CD14-positive monocyte (primary cell): ENCODE data around the gene HIGD1A. TPM values are rescaled to one million over a fixed set of nuclear protein-coding genes. Genes with fewer than 3 reads are reported as not detected.

Experiments
- DNase-seq, 3 donors: peaks; one replicate each; pipeline ENCODE4 v3.0.0-alpha.2; 2011 to 2022
- H2AFZ ChIP-seq: 2 replicates; pipeline ENCODE4 v1.6.0; 2012; ENCODE audit warnings: mild to moderate bottlenecking, low read depth, low read length, inconsistent platforms; ENCODE audit not compliant: insufficient read depth, poor library complexity, severe bottlenecking
- H3K27ac ChIP-seq, 2 donors: 1 replicate in 1 of 2; 2 replicates in 1 of 2; pipeline ENCODE4 v1.5.1; 2012 to 2013; ENCODE audit warnings: low read length in 2 of 2, control low read depth in 1 of 2, inconsistent platforms in 1 of 2, low read depth in 1 of 2, mild to moderate bottlenecking in 1 of 2
- H3K27me3 ChIP-seq, 2 donors: one replicate each; pipeline versions ENCODE4 v1.6.0 to v1.6.1; 2011 to 2013; ENCODE audit warnings: low read length in 2 of 2; ENCODE audit not compliant: control insufficient read depth in 2 of 2, insufficient read depth in 2 of 2
- H3K36me3 ChIP-seq, 2 donors: replicated peaks in 1 of 2; 1 replicate in 1 of 2; 2 replicates in 1 of 2; pipeline versions ENCODE4 v1.5.1 to v1.6.1; 2012 to 2013; ENCODE audit warnings: low read length in 2 of 2, control low read depth in 1 of 2, inconsistent platforms in 1 of 2, mild to moderate bottlenecking in 1 of 2; ENCODE audit not compliant: insufficient read depth in 2 of 2, control insufficient read depth in 1 of 2
- H3K4me1 ChIP-seq, 2 donors: 1 replicate in 1 of 2; 2 replicates in 1 of 2; pipeline versions ENCODE4 v1.5.1 to v1.6.1; 2012 to 2013; ENCODE audit warnings: low read length in 2 of 2, control low read depth in 1 of 2, inconsistent platforms in 1 of 2, mild to moderate bottlenecking in 1 of 2, moderate library complexity in 1 of 2; ENCODE audit not compliant: insufficient read depth in 2 of 2, control insufficient read depth in 1 of 2
- H3K4me2 ChIP-seq: replicated peaks from 2 replicates; pipeline ENCODE3; 2012; ENCODE audit warnings: low read length, moderate library complexity, mild to moderate bottlenecking; ENCODE audit not compliant: poor library complexity, severe bottlenecking; ENCODE audit errors: extremely low read depth
- H3K4me3 ChIP-seq, 3 experiments: fragments of 200-600 bp in 1 of 3; sonication (generic) in 1 of 3; replicated peaks in 1 of 3; 1 replicate in 2 of 3; 2 replicates in 1 of 3; pipeline ENCODE4 v1.5.1; 2011 to 2013; ENCODE audit warnings: low read length in 3 of 3, mild to moderate bottlenecking in 3 of 3, control low read depth in 2 of 3, low read depth in 2 of 3, inconsistent platforms in 1 of 3, moderate library complexity in 1 of 3
- H3K79me2 ChIP-seq: 2 replicates; pipeline ENCODE4 v1.6.0; 2012; ENCODE audit warnings: mild to moderate bottlenecking, control low read depth, inconsistent platforms, low read length, moderate library complexity; ENCODE audit not compliant: insufficient read depth
- H3K9ac ChIP-seq: 2 replicates; pipeline ENCODE4 v1.6.0; 2017; ENCODE audit warnings: low read length, mild to moderate bottlenecking; ENCODE audit not compliant: insufficient read depth, poor library complexity, severe bottlenecking
- H3K9me3 ChIP-seq, 2 donors: replicated peaks in 1 of 2; 1 replicate in 1 of 2; 2 replicates in 1 of 2; pipeline versions ENCODE4 v1.5.1 to v1.6.1; 2012 to 2013; ENCODE audit warnings: low read length in 2 of 2, control low read depth in 1 of 2; ENCODE audit not compliant: control insufficient read depth in 1 of 2, insufficient read depth in 1 of 2
- H4K20me1 ChIP-seq: 2 replicates; pipeline ENCODE4 v1.6.0; 2012; ENCODE audit warnings: mild to moderate bottlenecking, low read length, control low read depth, moderate library complexity; ENCODE audit not compliant: insufficient read depth
- H3K27ac Mint-ChIP-seq, 7 donors: one replicate each; pipeline ENCODE4 v1.8.0; 2020; ENCODE audit warnings: mild to moderate bottlenecking in 7 of 7, mixed read lengths in 7 of 7, moderate library complexity in 6 of 7, inconsistent platforms in 2 of 7
- H3K27me3 Mint-ChIP-seq, 3 donors: one replicate each; pipeline ENCODE4 v1.8.0; 2021 to 2022; ENCODE audit warnings: low read depth in 3 of 3, mild to moderate bottlenecking in 3 of 3, mixed read lengths in 3 of 3, moderate library complexity in 3 of 3, inconsistent platforms in 1 of 3
- H3K36me3 Mint-ChIP-seq, 2 donors: one replicate each; pipeline ENCODE4 v1.8.0; 2020; ENCODE audit warnings: mixed read lengths in 2 of 2, inconsistent platforms in 1 of 2, mild to moderate bottlenecking in 1 of 2
- H3K4me1 Mint-ChIP-seq: one replicate; pipeline ENCODE4 v1.8.0; 2020; ENCODE audit warnings: mild to moderate bottlenecking, mixed read lengths
- H3K4me3 Mint-ChIP-seq, 2 donors: one replicate each; pipeline ENCODE4 v1.8.0; 2020; ENCODE audit warnings: mild to moderate bottlenecking in 2 of 2, mixed read lengths in 2 of 2, moderate library complexity in 1 of 2
- H3K9me3 Mint-ChIP-seq, 7 donors: one replicate each; pipeline ENCODE4 v1.8.0; 2020 to 2022; ENCODE audit warnings: mixed read lengths in 7 of 7, mild to moderate bottlenecking in 6 of 7, moderate library complexity in 6 of 7, inconsistent platforms in 2 of 7
- CTCF ChIP-seq: fragments of 200-600 bp; IDR thresholded peaks from one replicate; pipeline ENCODE4 v1.8.0; 2022; ENCODE audit warnings: antibody characterized with exemption, mild to moderate bottlenecking
- WGBS: methylation state at CpG from one replicate; pipeline ENCODE4 v1.1.5; 2013; ENCODE audit warnings: missing lambda C conversion rate; ENCODE audit not compliant: insufficient coverage; 5-methylcytosine and 5-hydroxymethylcytosine counted together
- intact Hi-C, 2 donors: fragments of 100-400 bp; cut with micrococcal nuclease; formaldehyde crosslinking; loops; one replicate each; pipeline versions ENCODE4 v1.15.0 to v1.15.1; 2023
- polyA plus RNA-seq, 3 donors: library from polyadenylated mRNA; depleted of rRNA in 1 of 3; unstranded in 2 of 3; stranded (reverse) in 1 of 3; fragments of 300-500 nt in 2 of 3; fragments of >200 nt in 1 of 3; fragmentation: Illumina TruSeq in 2 of 3; gene quantifications; 1 replicate in 2 of 3; 2 replicates in 1 of 3; pipeline ENCODE4 v1.2.3, GENCODE V29; 2012 to 2021

The HIGD1A gene
- polyA plus RNA-seq, 3 donors = 34.8 to 115 (median 104) TPM

GRCh38 chr3:42741796-42742195 lies 62.5 kb downstream of the HIGD1A start:
- peaks cover 7 to 8% of the 10 kb centered on the region in 2 donors for H3K4me1 ChIP-seq
- Mint-ChIP-seq H3K9me3 (no peaks in the 10 kb centered on the region), H3K4me1 (peaks cover 21% of the 10 kb centered on the region), H3K27me3 (peaks cover 0 to 1% (median 0%) of the 10 kb centered on the region in 3 donors), H3K27ac (no peak overlapping the region), H3K36me3 (no peaks in the 10 kb centered on the region), H3K4me3 (no peak overlapping the region)
- TF ChIP-seq CTCF = no peak
- H3K79me2 ChIP-seq = no peaks in the 10 kb centered on the region
- H3K9me3 ChIP-seq = no peaks in the 10 kb centered on the region
- H3K27me3 ChIP-seq = no peaks in the 10 kb centered on the region
- no peak overlapping the region for H3K27ac ChIP-seq
- H4K20me1 ChIP-seq = no peaks in the 10 kb centered on the region
- no peak overlapping the region for H3K4me3 ChIP-seq
- H3K4me2 ChIP-seq = no peak overlapping the region
- H2AFZ ChIP-seq = no peak overlapping the region
- no peak overlapping the region for H3K9ac ChIP-seq
- intact Hi-C loops = loop anchor here in 1 of 2 donors (10.0 kb wide), 1 partner anchor 247 kb away; no protein-coding TSS in a partner anchor
- no peaks in the 10 kb centered on the region for H3K36me3 ChIP-seq
- WGBS = 96% methylated on average over 3 of the region's 3 CpGs
- DNase-seq = no peak

- H3K4me1 Mint-ChIP-seq = peaks cover 20% of the 10 kb centered on the region
- H3K27me3 Mint-ChIP-seq = peaks cover 0 to 2% (median 2%) of the 10 kb centered on the region in 3 donors
- Histone ChIP-seq H3K4me3 (no peak overlapping the region), H2AFZ (no peak overlapping the region), H3K4me2 (no peak overlapping the region), H3K27me3 (no peaks in the 10 kb centered on the region), H3K9me3 (no peaks in the 10 kb centered on the region), H3K79me2 (no peaks in the 10 kb centered on the region), H4K20me1 (no peaks in the 10 kb centered on the region), H3K27ac (no peak overlapping the region), H3K36me3 (no peaks in the 10 kb centered on the region), H3K4me1 (peaks cover 7 to 8% of the 10 kb centered on the region in 2 donors), H3K9ac (no peak overlapping the region)
- H3K27ac Mint-ChIP-seq = peak overlapping the region in 2 of 7 donors; percentile 46 to 57
- no peak for TF ChIP-seq CTCF
- H3K36me3 Mint-ChIP-seq = no peaks in the 10 kb centered on the region
- 88% methylated on average over 7 of the region's 12 CpGs for WGBS
- no peak for DNase-seq
- no peaks in the 10 kb centered on the region for H3K9me3 Mint-ChIP-seq
- intact Hi-C loops = loop anchor here in 1 of 2 donors (10.0 kb wide), 1 partner anchor 245 kb away; no protein-coding TSS in a partner anchor
- H3K4me3 Mint-ChIP-seq = no peak overlapping the region
These were observed 64.7 kb downstream of the HIGD1A start for GRCh38 chr3:42739401-42740158.
